Cardiac fibroblast (primary cell): ENCODE results near the gene SUN2.
A peak's percentile ranks its signal among the peaks of the same experiment; 100 is the strongest.

Source experiments
- DNase-seq, 2 donors: peaks; one replicate each; pipeline versions ENCODE4 v3.0.0 to v3.0.0-alpha.2; 2010; ENCODE audit warnings: low read depth in 2 of 2
- H3K4me3 ChIP-seq, 2 donors: replicated peaks in 1 of 2; 1 replicate in 1 of 2; 2 replicates in 1 of 2; pipeline ENCODE4 v1.5.1; 2011; ENCODE audit warnings: low read depth in 2 of 2, low read length in 2 of 2, mild to moderate bottlenecking in 2 of 2, moderate library complexity in 1 of 2
- CTCF ChIP-seq: IDR thresholded peaks from one replicate; pipeline ENCODE4 v1.5.1; 2011; ENCODE audit warnings: low read depth, mild to moderate bottlenecking, low read length, inconsistent platforms

The SUN2 gene

GRCh38 chr22:38712486-38713207 is 43.2 kb downstream of the SUN2 start:
- no peak for DNase-seq
- H3K4me3 ChIP-seq, result no peak overlapping the region
- TF ChIP-seq CTCF, result no peak

- TF ChIP-seq CTCF, result no peak
- no peak for DNase-seq
- H3K4me3 ChIP-seq, result no peak overlapping the region
These were observed 44.9 kb downstream of the SUN2 start for GRCh38 chr22:38710866-38711265.

GRCh38 chr22:38710351-38710750 is 45.4 kb downstream of the SUN2 start:
- no peak overlapping the region for H3K4me3 ChIP-seq

GRCh38 chr22:38709306-38709705 is 46.5 kb downstream of the SUN2 start:
- DNase-seq, result no peak
- H3K4me3 ChIP-seq, result no peak overlapping the region
- no peak for TF ChIP-seq CTCF

More at GRCh38 chr22:38710351-38710750, 45.4 kb downstream of the SUN2 start:
- no peak for TF ChIP-seq CTCF
- DNase-seq, result no peak

GRCh38 chr22:38707984-38708383 is 47.8 kb downstream of the SUN2 start:
- TF ChIP-seq CTCF, result no peak
- no peak for DNase-seq
- H3K4me3 ChIP-seq, result no peak overlapping the region

- H3K4me3 ChIP-seq, result peak overlapping the region; percentile 94 to 95
- TF ChIP-seq CTCF, result no peak
- peak; percentile 32 to 68 for DNase-seq
These were observed 48.5 kb downstream of the SUN2 start for GRCh38 chr22:38707346-38707745.

GRCh38 chr22:38706901-38707195 is 49.0 kb downstream of the SUN2 start:
- TF ChIP-seq CTCF, result no peak
- peak in 1 of 2 donors; percentile 15 for DNase-seq

More at GRCh38 chr22:38706901-38707195, 49.0 kb downstream of the SUN2 start:
- H3K4me3 ChIP-seq, result peak overlapping the region; percentile 94 to 95
